NCI-H1694 (cell line): Measurements from ENCODE around the gene PBX2.

Source experiments
- DNase-seq: peaks from one replicate; lab custom pipeline; 2025; lab: John Stamatoyannopoulos, UW

The PBX2 gene

GRCh38 chr6:32174416-32174815 is 15.6 kb downstream of the PBX2 start:
- DNase-seq = no peak

GRCh38 chr6:32173051-32173727 is 16.8 kb downstream of the PBX2 start:
- no peak for DNase-seq

- DNase-seq = no peak
These were observed 18.8 kb downstream of the PBX2 start for GRCh38 chr6:32171234-32171633.

GRCh38 chr6:32170294-32170693 is 19.7 kb downstream of the PBX2 start:
- no peak for DNase-seq

GRCh38 chr6:32168807-32169591 is 21.0 kb downstream of the PBX2 start:
- no peak for DNase-seq

- DNase-seq = no peak
These were observed 21.7 kb downstream of the PBX2 start for GRCh38 chr6:32168350-32168749.

GRCh38 chr6:32167761-32168262 is 22.2 kb downstream of the PBX2 start:
- DNase-seq = no peak

- no peak for DNase-seq
These were observed 22.7 kb downstream of the PBX2 start for GRCh38 chr6:32167154-32167760.

- no peak for DNase-seq
These were observed 23.5 kb downstream of the PBX2 start for GRCh38 chr6:32166411-32167061.

- DNase-seq = no peak
These were observed 25.7 kb downstream of the PBX2 start, which contains the start of gene EGFL8 for GRCh38 chr6:32164295-32164694. TSS of gene EGFL8 (plus strand) at chr6:32164595. CDS start at chr6:32166166, 1,571 bp downstream.

- no peak for DNase-seq
These were observed 26.3 kb downstream of the PBX2 start for GRCh38 chr6:32163559-32164258.

GRCh38 chr6:32158052-32158451 is 31.9 kb downstream of the PBX2 start:
- no peak for DNase-seq

- DNase-seq = no peak
These were observed 33.1 kb downstream of the PBX2 start for GRCh38 chr6:32156891-32157290.

- peak; percentile 25 for DNase-seq
These were observed 35.4 kb downstream of the PBX2 start for GRCh38 chr6:32154514-32155161.

- DNase-seq = peak; percentile 48
These were observed 36.2 kb downstream of the PBX2 start, which contains the start of gene PPT2 for GRCh38 chr6:32153564-32154513. TSS of gene PPT2 (plus strand) at chr6:32154141. CDS start at chr6:32154595, 454 bp downstream.

- no peak for DNase-seq
These were observed 37.0 kb downstream of the PBX2 start for GRCh38 chr6:32152769-32153563.

GRCh38 chr6:32151863-32152768 is 37.9 kb downstream of the PBX2 start, which contains the start of gene PRRT1:
TSS of gene PRRT1 (minus strand) at chr6:32151939. CDS start at chr6:32151827, 112 bp downstream.
- no peak for DNase-seq
